Fibroblast of lung (primary cell): ENCODE results near the gene HDAC2. TPM values are rescaled to one million over a fixed set of nuclear protein-coding genes. Genes with fewer than 3 reads are reported as not detected.
"Not testable (repeated sequence)": the region's sequence is repeated elsewhere in the genome, so short reads cannot be mapped to it uniquely, and the experiment has no call there.

Experiments
- DNase-seq, 2 donors: peaks; one replicate each; pipeline versions ENCODE4 v3.0.0 to v3.0.0-alpha.2; 2010; ENCODE audit warnings: low read depth in 2 of 2
- H2AFZ ChIP-seq: 2 replicates; pipeline ENCODE4 v1.5.1; 2012; ENCODE audit warnings: low read length, control low read depth, inconsistent platforms
- H3K27ac ChIP-seq: 2 replicates; pipeline ENCODE4 v1.5.1; 2011; ENCODE audit warnings: low read length, control low read depth; ENCODE audit not compliant: insufficient read depth
- H3K27me3 ChIP-seq: 2 replicates; pipeline ENCODE4 v1.5.1; 2011; ENCODE audit warnings: mild to moderate bottlenecking, low read length; ENCODE audit not compliant: control insufficient read depth, insufficient read depth
- H3K36me3 ChIP-seq: 2 replicates; pipeline ENCODE4 v1.5.1; 2011; ENCODE audit warnings: low read length; ENCODE audit not compliant: control insufficient read depth, insufficient read depth
- H3K4me1 ChIP-seq: 2 replicates; pipeline ENCODE4 v1.5.1; 2011; ENCODE audit warnings: low read length; ENCODE audit not compliant: control insufficient read depth, insufficient read depth; ENCODE audit errors: extremely low read depth
- H3K4me2 ChIP-seq: 2 replicates; pipeline ENCODE4 v1.5.1; 2011; ENCODE audit warnings: low read length, control low read depth; ENCODE audit not compliant: insufficient read depth; ENCODE audit errors: extremely low read depth
- H3K4me3 ChIP-seq, 4 experiments: fragments of 200-600 bp in 1 of 4; sonication (generic) in 1 of 4; replicated peaks in 1 of 4; 2 replicates each; pipeline ENCODE4 v1.5.1; 2011 to 2016; ENCODE audit warnings: low read length in 4 of 4, low read depth in 3 of 4, mild to moderate bottlenecking in 3 of 4, control low read depth in 2 of 4, inconsistent platforms in 1 of 4, mixed read lengths in 1 of 4; ENCODE audit not compliant: insufficient read depth in 1 of 4; ENCODE audit errors: control extremely low read depth in 1 of 4
- H3K79me2 ChIP-seq: 2 replicates; pipeline ENCODE4 v1.5.1; 2012; ENCODE audit warnings: mild to moderate bottlenecking, low read length, inconsistent platforms; ENCODE audit not compliant: control insufficient read depth, insufficient read depth
- H3K9ac ChIP-seq: 2 replicates; pipeline ENCODE4 v1.5.1; 2011; ENCODE audit warnings: mild to moderate bottlenecking, low read length, control low read depth; ENCODE audit not compliant: insufficient read depth
- H3K9me3 ChIP-seq: 2 replicates; pipeline ENCODE4 v1.5.1; 2012; ENCODE audit warnings: low read depth, low read length; ENCODE audit not compliant: control insufficient read depth, insufficient read depth
- H4K20me1 ChIP-seq: 2 replicates; pipeline ENCODE4 v1.5.1; 2011; ENCODE audit warnings: low read length; ENCODE audit not compliant: control insufficient read depth, insufficient read depth; ENCODE audit errors: extremely low read depth
- EZH2 ChIP-seq: IDR thresholded peaks from 2 replicates; pipeline ENCODE4 v1.5.1; 2012; ENCODE audit warnings: low read length, control low read depth, mild to moderate bottlenecking; ENCODE audit errors: missing control alignments
- polyA plus RNA-seq, 2 donors: library from polyadenylated mRNA; depleted of rRNA in 1 of 2; stranded (reverse) in 1 of 2; unstranded in 1 of 2; fragments of >200 nt; gene quantifications; 2 replicates each; pipeline ENCODE4 v1.2.1, GENCODE V29; 2011 to 2012; ENCODE audit warnings: missing spikeins in 1 of 2
- total RNA-seq: library from RNA; depleted of rRNA; stranded (reverse); fragments of >200 nt; gene quantifications from 2 replicates; pipeline ENCODE4 v1.2.1, GENCODE V29; 2014
- TF ChIP-seq, protein P1 (sequence below), 2 donors: IDR thresholded peaks in 1 of 2; conservative IDR thresholded peaks in 1 of 2; 1 replicate in 1 of 2; 2 replicates in 1 of 2; pipeline ENCODE4 v1.5.1; 2011 to 2012; ENCODE audit warnings: low read length in 2 of 2, control low read depth in 1 of 2, inconsistent platforms in 1 of 2, low read depth in 1 of 2, mild to moderate bottlenecking in 1 of 2

Gene HDAC2
- total and polyA plus RNA-seq, 2 donors (not counting 1 experiment from before 2014, with no cell fraction given), result 64.9 to 155 TPM

DNA sequence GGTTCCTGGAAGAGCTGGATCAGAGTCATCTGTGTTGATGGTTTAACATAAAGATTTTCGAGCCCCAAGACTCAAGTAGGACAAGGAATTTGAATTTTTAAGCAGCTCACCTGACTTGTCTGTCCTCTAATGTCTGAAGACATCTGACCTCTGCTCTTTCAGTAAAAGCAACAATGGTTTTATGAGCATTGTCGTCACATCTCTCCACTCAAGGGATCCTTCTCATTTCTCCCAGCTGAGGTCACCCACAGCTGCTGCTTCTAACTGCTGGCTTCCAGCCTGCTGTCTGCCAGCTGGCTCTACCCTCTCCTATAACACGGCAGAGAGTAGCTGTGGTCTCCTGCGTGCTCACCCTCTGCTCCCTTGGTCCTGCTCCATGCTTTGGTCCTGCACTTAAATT is 24.7 kb upstream of the HDAC2 start:
- peak; percentile 95 to 99 for DNase-seq
- Histone ChIP-seq H3K4me2 (peak overlapping the region; percentile 34), H3K4me1 (peaks cover 17% of the 10 kb centered on the region), H3K9me3 (no peaks in the 10 kb centered on the region), H2AFZ (no peak overlapping the region), H3K4me3 (no peak overlapping the region), H3K9ac (peak overlapping the region; percentile 26), H4K20me1 (no peaks in the 10 kb centered on the region), H3K27ac (peak overlapping the region; percentile 90), H3K36me3 (no peaks in the 10 kb centered on the region), H3K27me3 (no peaks in the 10 kb centered on the region), H3K79me2 (no peaks in the 10 kb centered on the region)
- TF ChIP-seq, protein P1, sequence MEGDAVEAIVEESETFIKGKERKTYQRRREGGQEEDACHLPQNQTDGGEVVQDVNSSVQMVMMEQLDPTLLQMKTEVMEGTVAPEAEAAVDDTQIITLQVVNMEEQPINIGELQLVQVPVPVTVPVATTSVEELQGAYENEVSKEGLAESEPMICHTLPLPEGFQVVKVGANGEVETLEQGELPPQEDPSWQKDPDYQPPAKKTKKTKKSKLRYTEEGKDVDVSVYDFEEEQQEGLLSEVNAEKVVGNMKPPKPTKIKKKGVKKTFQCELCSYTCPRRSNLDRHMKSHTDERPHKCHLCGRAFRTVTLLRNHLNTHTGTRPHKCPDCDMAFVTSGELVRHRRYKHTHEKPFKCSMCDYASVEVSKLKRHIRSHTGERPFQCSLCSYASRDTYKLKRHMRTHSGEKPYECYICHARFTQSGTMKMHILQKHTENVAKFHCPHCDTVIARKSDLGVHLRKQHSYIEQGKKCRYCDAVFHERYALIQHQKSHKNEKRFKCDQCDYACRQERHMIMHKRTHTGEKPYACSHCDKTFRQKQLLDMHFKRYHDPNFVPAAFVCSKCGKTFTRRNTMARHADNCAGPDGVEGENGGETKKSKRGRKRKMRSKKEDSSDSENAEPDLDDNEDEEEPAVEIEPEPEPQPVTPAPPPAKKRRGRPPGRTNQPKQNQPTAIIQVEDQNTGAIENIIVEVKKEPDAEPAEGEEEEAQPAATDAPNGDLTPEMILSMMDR (conservative IDR thresholded peaks at IDR 0.05 in 1 of 2, IDR thresholded peaks at IDR 0.05 in 1 of 2; ENCODE audit: low read depth in 1 of 2, low read length in 2 of 2), result no peak

DNA sequence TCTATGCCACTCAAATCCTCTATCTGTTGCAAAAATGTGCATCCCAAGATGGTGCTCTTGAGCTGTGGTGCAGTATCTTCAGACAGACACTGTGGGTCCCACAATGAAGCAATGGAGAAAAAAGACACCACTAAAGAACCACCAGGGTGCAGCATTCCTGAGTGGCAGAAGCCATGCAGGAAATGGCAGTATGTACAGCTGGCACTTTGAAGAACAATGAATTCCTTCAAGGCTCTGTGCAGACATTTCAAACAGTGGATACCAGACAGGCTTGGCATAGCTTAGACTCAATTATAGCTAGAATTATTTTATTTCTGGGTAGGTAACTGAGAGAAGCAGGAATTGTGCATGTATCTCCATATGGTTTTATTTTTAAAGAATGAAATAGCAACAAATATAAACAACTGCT is 24.0 kb upstream of the HDAC2 start:
- peak overlapping the region; percentile 36 for H3K4me2 ChIP-seq
- no peaks in the 10 kb centered on the region for H3K27me3 ChIP-seq
- H3K36me3 ChIP-seq, result no peaks in the 10 kb centered on the region
- TF ChIP-seq EZH2, result no peak
- TF ChIP-seq, protein P1 (conservative IDR thresholded peaks at IDR 0.05 in 1 of 2, IDR thresholded peaks at IDR 0.05 in 1 of 2; ENCODE audit: low read depth in 1 of 2, low read length in 2 of 2), result peak; percentile 85 to 96
- H3K79me2 ChIP-seq, result no peaks in the 10 kb centered on the region
- no peak overlapping the region for H3K4me3 ChIP-seq
- H3K9me3 ChIP-seq, result no peaks in the 10 kb centered on the region
- H4K20me1 ChIP-seq, result no peaks in the 10 kb centered on the region
- no peak overlapping the region for H2AFZ ChIP-seq
- H3K27ac ChIP-seq, result peak overlapping the region; percentile 90
- peak; percentile 91 to 93 for DNase-seq
- no peak overlapping the region for H3K9ac ChIP-seq
- peaks cover 14% of the 10 kb centered on the region for H3K4me1 ChIP-seq

DNA sequence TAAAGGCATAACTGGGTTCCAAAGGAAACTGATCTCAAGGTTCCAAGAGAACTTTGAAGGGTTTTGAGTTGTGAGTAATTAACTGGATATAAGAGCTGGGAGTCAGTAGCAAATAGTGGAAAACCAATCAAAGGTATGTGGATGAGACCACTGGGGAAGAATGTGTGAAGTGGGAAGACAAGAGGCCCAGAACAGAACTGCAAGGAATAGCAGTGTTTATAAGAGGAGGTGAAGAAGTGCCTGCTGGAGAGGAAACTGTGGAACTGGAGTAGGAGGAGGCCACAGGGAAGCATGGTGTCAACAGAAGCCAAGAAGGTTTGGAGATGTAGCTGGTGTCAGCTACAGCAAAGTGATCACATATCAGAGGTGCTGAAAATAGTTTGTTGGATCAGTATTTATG is 18.7 kb upstream of the HDAC2 start:
- Histone ChIP-seq H4K20me1 (no peaks in the 10 kb centered on the region), H3K9me3 (no peaks in the 10 kb centered on the region), H3K4me3 (no peak overlapping the region), H3K36me3 (no peaks in the 10 kb centered on the region), H2AFZ (no peak overlapping the region), H3K79me2 (no peaks in the 10 kb centered on the region), H3K9ac (no peak overlapping the region), H3K27ac (no peak overlapping the region), H3K4me1 (no peaks in the 10 kb centered on the region), H3K4me2 (no peak overlapping the region), H3K27me3 (no peaks in the 10 kb centered on the region)
- peak in 1 of 2 donors; percentile 53 for DNase-seq
- no peak for TF ChIP-seq EZH2
- TF ChIP-seq, protein P1 (conservative IDR thresholded peaks at IDR 0.05 in 1 of 2, IDR thresholded peaks at IDR 0.05 in 1 of 2; ENCODE audit: low read depth in 1 of 2, low read length in 2 of 2), result no peak

DNA sequence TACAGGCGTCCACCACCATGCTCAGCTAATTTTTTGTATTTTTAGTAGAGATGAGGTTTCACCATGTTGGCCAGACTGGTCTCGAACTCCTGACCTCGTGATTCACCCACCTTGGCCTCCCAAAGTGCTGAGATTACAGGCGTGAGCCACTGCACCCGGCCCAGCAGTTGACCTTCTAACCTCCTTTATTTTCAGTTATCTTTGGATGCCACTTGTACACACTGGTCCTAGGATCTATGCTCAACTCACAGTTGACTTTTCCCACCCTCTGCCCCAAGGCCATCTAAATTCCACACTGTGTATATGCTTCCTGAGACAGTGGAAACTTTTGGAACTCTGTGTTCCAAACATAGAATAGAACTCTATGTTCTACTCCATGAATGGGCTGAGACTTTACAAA is 11.7 kb upstream of the HDAC2 start:
- not testable (repeated sequence) for H3K4me3 ChIP-seq, H2AFZ ChIP-seq, H3K27ac ChIP-seq, DNase-seq, H3K79me2 ChIP-seq, H3K4me2 ChIP-seq, H3K9ac ChIP-seq, H3K4me1 ChIP-seq, H3K36me3 ChIP-seq, H3K9me3 ChIP-seq, H4K20me1 ChIP-seq, H3K27me3 ChIP-seq
